GM12873 (cell line): ENCODE measurements around the gene SLC35E4.

Source experiments
- TF ChIP-seq, protein P1 (sequence below): IDR thresholded peaks from 2 replicates; pipeline ENCODE4 v1.5.1; 2012; ENCODE audit warnings: low read depth, mild to moderate bottlenecking, moderate library complexity, low read length, control low read depth; ENCODE audit not compliant: insufficient read depth; ENCODE audit errors: missing control alignments

Gene SLC35E4

DNA sequence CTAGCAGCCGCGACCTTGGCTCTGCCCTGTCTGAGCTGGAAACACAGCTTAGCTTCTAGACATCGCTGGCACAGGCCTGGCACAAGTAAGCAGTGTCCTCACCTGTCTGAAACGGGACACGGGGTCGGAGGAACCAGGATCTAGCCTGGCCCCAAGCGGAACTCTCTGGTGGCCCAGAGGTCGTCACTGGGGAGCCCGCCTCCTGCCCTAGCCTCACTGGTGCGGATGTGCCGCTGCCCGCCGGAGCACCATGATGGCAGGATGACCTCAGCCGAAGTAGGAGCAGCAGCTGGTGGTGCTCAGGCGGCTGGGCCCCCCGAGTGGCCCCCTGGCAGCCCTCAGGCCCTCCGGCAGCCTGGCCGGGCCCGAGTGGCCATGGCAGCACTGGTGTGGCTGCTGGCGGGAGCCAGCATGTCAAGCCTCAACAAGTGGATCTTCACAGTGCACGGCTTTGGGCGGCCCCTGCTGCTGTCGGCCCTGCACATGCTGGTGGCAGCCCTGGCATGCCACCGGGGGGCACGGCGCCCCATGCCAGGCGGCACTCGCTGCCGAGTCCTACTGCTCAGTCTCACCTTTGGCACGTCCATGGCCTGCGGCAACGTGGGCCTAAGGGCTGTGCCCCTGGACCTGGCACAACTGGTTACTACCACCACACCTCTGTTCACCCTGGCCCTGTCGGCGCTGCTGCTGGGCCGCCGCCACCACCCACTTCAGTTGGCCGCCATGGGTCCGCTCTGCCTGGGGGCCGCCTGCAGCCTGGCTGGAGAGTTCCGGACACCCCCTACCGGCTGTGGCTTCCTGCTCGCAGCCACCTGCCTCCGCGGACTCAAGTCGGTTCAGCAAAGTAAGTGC, 871 bp downstream of the SLC35E4 start:
- TF ChIP-seq, protein P1, sequence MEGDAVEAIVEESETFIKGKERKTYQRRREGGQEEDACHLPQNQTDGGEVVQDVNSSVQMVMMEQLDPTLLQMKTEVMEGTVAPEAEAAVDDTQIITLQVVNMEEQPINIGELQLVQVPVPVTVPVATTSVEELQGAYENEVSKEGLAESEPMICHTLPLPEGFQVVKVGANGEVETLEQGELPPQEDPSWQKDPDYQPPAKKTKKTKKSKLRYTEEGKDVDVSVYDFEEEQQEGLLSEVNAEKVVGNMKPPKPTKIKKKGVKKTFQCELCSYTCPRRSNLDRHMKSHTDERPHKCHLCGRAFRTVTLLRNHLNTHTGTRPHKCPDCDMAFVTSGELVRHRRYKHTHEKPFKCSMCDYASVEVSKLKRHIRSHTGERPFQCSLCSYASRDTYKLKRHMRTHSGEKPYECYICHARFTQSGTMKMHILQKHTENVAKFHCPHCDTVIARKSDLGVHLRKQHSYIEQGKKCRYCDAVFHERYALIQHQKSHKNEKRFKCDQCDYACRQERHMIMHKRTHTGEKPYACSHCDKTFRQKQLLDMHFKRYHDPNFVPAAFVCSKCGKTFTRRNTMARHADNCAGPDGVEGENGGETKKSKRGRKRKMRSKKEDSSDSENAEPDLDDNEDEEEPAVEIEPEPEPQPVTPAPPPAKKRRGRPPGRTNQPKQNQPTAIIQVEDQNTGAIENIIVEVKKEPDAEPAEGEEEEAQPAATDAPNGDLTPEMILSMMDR, result no peak

DNA sequence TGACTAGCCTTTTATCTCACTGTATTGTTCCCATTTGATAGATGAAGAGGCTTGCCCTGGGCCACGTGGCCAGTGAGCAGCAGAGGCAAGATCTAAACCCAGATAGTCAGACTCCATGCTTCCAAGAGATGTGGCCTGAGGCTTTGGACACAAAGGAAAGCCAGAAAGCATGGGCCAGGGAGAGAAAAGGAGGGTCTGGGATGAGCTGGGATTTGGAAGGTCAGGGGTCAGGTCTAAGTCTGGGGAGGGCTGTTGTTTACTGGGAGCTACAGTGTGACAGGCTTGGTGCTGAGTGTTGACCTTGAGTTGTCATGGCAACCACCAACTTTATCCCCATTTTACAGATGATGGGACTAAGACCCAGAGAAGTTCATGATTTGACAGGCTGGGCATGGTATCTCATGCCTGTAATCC, 2.1 kb downstream of the SLC35E4 start:
- TF ChIP-seq, protein P1, result no peak

DNA sequence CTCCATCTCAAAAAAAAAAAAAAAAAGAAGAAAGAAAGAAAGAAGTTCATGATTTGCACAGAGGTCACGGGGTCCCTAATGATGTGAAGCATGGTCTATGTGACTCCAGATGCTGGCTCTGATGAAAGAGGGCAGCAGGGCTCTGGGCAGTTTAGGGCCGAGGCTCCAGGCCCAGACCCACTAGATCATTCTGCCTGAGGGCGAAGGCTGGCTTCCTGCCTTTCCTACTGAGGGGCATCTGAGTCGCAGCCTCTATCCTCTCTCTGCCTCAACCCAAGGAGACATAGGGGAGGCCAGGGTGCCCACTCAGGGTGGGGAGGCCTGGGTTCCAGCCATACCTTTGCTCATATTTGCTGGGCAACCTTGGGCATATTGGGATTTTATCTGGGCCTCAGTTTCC, 4.8 kb downstream of the SLC35E4 start:
- TF ChIP-seq, protein P1, result no peak

DNA sequence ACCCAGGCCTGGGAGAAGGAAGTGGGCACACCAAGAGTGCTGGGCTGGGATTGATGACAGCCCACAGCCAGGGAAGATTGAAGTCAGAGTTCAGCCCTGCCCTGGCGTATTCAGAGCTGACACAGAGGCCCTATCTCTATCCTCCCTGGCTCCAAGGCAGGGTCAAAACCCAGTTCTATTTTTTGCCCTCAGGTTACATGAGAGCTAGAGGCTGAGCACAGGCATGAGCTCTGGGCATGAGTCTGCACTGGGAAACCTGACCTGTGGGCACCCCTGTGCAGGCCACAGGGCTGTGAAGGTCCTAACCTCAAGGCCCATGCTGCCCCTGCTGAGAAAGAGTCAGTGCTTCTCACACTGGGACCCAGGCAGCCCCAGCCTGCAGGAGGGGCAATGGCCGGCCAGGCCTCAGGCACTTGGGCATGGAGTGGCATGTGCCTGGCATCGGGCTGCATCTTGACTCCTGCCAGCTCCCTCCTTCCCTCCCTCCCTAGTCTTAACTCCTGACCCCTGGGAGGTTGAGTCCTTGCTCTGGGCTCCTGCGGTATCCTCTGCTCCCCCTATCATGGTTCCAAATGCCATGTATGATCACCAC, 5.4 kb downstream of the SLC35E4 start:
- TF ChIP-seq, protein P1, result no peak

DNA sequence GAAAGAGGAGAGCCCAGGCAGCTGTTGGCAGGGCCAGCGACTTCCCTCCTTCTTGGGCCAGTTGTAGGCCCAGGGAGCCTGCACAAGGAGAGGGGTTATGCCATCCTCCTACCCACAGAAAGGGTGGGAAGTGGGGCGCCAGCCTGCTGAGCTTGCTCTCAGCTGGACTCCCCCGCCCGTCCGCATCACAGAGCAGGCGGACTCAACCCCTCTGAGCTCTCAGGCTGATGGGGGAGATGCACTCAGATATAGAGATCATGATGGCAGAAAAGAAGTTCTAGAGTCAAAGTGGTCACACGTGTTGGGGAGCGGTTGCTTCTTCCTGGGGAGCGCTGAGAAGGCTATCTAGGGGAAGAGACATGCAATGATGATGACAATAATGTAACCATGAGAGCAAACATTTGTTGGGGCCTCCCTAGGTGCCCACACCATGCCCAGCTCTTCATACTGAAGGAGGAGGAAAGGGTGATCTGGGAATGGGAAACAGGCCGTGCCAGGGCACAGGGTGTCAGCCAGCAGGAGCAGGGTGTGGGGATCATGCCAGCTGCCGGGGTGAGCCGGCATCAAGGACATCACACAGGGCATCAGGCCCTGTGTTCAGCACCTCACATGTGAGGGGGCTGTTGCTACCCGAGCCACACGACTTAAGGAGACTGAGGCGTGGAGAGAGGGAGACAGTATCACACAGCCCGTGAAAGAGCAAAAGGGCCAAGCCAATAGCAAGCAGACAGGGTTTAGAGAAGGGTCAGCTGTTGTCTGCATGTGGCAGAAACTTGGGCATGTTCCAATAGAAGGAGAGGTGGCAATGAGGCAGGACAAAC, 7.7 kb downstream of the SLC35E4 start:
- TF ChIP-seq, protein P1, result no peak

DNA sequence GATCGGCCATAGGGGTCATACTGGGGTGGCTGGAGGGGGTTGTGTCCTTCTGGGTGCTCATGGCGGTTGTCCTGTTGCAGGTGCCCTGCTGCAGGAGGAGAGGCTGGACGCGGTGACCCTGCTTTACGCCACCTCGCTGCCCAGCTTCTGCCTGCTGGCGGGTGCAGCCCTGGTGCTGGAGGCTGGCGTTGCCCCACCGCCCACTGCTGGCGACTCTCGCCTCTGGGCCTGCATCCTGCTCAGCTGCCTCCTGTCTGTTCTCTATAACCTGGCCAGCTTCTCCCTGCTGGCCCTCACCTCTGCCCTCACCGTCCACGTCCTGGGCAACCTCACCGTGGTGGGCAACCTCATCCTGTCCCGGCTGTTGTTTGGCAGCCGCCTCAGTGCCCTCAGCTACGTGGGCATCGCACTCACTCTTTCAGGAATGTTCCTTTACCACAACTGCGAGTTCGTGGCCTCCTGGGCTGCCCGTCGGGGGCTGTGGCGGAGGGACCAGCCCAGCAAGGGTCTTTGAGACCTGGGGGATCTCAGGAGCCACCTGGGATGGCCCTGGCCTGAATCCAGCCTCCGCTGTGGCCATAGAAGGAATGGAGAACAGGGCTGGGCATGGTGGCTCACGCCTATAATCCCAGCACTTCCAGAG, 11.1 kb downstream of the SLC35E4 start:
- TF ChIP-seq, protein P1, result no peak
